Glomerular visceral epithelial cell (primary cell): Measurements from ENCODE around the gene CCDC120.

Source experiments
- DNase-seq: peaks from one replicate; pipeline ENCODE4 v3.0.0-alpha.2; 2016; ENCODE audit errors: extremely low spot score

Gene CCDC120

DNA sequence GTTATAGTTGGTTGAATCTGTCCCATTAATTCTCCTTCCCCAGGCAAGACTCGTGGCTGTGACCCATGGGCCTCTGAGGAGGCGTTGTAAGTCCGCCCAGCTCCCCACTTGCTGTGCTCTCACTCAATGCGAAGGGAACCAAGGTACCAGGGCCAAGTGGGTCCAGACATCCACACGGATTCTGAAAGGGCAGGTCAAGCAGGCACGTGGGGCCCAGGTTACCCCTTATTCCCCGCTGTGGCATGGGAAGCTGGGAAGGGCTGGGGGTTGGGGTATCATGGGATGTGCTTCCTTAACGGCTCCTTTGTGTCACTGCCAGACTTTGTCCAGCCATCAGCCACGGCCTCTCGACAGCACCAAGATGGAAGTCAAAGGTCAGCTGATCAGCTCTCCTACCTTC is 3.1 kb downstream of the CCDC120 start:
- no peak for DNase-seq

DNA sequence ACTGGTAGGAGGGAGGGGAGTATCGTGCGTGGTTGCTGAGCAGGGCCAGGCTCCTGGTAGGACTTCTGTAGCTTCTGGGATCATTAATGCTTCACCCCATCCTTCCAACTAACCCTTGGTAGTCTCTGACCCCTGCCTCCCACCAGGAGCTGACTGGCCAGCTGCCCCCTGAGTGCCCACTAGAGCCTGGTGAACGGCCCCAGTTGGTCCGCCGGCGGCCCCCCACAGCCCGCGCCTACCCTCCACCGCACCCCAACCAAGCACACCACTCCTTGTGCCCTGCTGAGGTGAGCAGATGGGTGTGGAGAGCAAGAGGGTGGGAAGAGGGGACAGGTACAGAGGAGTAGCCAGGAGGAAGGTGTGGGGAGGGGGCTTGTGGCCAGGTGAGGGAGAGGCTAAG is 4.9 kb downstream of the CCDC120 start:
- DNase-seq, result no peak

DNA sequence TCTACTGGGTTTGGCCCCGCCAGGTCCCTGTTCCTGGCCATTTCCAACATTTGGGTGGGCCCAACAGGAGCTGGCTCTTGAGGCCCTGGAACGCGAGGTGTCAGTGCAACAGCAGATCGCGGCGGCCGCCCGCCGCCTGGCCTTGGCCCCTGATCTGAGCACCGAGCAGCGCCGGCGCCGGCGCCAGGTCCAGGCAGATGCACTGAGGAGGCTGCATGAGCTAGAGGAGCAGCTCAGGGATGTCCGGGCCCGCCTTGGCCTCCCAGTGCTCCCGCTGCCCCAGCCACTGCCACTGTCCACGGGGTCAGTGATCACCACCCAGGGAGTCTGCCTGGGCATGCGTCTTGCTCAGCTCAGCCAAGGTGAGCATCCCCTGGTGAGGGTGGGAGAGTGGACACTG is 5.5 kb downstream of the CCDC120 start:
- no peak for DNase-seq

DNA sequence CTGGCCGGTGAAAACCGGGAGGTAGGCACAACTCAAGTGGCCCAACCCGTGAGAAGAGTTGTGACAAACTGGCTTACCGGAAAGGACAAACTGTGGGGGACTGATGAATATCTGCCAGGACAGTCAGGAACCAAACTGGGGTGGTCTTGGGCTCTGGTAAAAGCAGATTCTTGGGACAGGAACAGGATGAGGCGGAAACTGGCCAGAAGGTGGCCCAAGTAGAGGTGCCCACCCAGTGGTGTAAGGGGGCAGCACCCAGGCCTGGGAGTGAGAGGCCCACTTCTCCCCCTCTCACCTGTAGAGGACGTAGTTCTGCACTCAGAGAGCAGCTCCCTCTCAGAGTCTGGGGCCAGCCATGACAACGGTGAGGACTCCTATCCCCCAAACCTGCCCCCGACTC is 5.9 kb downstream of the CCDC120 start:
- DNase-seq, result no peak

DNA sequence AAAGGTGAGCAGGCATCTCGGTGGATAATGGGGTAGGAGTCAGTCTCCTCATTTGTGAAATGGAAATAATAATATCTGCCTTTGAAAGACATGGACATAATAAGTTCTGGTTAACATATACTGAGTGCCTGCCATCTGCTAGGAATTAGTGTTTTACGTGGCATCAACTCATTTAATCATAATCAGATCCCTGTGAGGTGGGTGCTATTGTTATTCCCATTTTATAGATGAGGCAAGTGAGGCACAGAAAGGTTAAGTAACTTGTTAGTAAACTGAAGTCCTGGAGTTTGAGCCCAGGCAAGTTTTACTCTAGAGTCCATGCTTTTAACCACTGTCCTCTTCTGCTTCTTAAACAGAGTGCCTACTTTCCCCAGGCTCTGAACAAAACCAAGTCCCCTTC is 7.5 kb downstream of the CCDC120 start:
- DNase-seq, result no peak

DNA sequence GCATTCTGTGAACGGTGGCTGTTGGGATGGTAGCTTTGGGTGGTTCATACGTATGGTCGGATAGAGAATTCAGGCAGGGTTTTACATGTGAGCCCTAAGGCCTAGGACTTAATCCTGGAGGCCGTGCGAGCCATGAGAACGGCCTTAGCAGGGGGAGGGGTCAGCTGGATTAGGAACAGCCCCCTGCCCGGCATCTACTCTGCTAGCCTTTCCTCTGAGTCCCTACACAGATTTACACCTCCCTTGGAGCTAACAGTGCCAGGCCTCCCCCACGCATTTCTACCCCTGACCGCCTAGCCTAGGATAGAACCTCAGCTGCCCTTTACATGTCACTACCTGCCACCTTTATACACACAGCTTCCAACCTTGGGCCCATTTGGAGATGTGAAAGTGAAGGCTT is 7.9 kb downstream of the CCDC120 start:
- no peak for DNase-seq

DNA sequence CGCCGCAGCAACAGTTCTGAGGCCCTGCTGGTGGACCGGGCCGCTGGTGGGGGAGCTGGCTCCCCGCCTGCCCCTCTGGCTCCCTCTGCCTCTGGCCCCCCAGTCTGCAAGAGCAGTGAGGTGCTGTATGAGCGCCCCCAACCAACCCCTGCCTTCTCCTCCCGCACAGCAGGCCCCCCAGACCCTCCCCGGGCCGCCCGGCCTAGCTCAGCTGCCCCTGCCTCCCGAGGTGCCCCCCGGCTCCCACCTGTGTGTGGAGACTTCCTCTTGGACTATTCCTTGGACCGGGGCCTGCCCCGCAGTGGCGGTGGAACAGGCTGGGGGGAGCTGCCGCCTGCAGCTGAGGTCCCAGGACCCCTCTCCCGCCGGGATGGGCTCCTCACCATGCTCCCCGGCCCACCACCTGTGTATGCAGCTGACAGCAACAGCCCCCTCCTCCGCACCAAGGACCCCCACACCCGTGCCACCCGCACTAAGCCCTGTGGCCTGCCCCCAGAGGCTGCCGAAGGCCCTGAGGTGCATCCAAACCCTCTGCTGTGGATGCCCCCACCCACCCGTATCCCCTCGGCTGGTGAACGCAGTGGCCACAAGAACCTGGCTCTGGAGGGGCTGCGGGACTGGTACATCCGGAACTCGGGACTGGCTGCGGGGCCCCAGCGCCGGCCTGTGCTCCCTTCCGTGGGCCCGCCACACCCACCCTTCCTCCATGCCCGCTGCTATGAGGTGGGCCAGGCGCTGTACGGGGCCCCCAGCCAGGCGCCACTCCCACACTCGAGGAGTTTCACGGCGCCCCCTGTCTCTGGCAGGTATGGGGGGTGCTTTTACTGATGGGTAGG is 8.7 kb downstream of the CCDC120 start:
- DNase-seq, result no peak

DNA sequence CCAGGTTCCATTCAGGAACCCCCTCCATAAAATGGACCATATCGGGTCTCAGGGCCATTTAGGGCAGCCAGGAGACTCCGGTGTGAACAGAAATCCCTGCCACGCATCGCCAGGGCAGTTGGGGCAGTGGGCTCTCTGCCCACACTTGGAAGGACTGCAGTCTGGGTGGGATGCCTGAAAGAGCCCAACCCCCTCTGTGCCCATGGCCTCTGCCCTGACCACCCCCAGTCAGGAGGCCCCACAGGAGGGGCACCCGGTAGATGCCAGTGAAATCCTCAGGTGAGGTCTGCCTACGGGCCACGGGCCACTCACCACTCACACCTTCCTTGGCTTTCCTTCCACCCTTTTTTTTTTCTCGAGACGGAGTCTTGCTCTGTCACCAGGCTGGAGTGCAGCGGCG is 10.2 kb downstream of the CCDC120 start:
- no peak for DNase-seq

DNA sequence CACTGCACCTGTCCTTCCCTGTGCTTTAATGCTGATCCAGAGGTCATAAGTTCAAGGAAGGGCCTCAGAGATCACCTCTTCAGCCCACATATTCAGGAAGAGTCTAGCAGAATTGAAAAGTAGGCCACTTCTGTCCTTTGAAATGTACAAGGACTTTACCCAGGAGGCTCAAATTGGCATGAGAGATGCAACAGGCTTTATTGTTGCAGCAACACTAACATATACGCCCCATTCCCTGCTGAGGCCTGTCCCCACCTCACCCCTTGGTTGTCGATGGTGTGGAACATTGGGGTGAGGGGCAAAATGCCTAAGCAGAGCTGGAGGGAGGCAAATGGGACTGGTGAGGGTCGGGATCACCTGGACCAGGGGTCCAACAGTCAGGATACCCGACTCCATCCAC is 12.2 kb downstream of the CCDC120 start:
- no peak for DNase-seq

DNA sequence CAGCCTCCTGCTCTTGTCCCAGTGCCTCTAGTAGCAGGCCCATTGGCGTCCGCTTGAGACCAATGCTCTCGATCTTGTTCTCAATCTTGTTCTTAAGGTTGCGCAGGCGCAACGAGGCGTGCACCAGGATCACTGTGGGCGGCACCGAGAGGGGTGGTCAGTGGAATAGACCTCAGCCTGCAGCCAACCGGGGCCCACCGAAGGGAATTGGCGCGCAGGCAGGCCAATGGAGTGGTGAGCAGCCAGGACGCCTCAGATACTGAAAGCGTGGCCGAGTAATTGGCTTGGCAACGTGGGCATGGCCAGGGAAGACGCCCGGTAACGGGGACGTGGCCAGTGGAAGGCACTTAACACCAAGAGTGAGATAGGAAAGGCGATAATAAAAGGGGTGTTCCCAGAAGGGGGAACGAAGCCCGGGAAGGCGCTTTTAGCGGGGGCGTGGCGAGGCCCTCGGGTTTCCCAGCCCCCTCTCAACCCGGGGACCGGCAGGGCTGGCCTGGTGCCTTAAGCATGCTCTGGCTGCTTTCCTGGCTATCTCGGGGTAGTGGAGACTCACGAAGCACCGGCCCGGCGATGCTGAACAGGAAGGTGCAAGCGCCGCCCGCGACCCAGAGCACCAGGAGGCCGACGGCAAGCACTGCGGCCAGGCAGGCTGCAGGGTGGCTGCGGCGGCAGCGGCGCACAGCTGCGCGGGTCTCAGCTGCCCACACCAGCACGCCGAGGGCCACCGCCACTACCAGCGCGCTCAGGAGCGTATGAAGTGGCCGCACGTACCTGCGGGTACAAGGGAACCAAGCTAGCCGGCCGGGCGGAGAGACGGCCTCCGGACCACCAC is 13.3 kb downstream of the CCDC120 start:
- DNase-seq, result no peak

DNA sequence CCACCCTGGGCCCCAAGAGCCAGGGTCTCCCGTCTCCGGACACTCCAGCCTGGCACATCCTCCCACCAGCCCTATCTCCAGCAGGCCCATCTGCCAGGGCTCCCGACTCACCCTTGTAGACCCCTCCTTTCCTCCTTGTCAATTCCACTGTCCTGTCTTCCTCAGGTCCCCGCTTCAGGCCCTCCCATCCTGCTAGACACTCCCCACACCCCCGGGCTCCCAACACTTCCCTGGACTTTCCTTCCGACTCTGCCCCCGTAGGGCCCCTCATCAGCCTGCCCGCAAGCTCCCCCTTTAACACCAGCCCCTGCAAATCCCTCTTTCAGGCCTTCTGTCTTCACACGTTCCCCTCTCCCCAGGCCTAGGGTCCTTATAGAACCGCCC is 13.9 kb downstream of the CCDC120 start:
- no peak for DNase-seq

DNA sequence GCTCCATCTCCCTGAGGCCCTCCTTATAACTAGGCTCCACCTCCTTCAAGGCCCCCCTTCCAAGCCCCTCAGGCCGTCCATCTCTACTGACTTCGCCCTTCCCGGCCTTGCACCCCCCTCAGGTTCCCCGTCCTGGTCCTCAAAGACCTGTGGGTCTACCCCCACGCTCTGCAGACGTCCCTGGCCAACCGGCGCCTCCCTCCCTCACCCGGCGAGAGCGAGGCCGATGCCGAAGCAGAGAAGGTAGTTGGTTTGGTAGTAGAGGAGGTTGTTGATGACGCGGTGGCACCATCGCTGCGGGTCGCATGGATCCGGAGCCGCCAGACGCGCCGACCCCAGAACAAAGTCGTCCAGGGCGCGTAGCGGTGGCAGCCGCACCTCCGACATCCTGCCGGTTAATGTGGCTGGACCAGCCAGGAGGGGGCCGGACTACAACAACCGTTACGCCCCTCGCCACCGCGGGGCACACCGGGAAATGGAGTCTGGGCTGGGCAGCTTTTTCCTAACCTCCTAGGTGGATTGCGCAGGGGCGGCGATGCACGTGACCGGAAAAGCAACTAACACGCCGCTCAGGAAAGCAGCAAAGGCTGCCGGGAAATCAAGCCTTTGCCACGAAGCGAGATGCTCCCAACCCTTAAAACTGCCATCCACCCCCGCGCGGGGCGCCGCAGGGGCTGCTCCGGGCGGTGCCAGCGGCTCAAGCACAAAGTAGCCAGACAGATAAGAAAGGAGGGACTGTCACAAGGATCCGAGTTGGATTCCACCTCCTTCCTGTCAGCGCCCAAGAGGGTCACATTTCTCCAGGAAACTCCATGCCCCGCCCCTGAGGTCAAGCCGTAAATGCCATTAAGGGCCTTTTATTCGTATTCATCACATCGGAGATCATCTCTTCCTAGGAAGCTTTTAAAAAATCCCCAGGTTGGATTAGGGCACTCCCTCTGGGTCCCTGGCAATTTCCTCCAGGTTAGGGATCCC is 15.1 kb downstream of the CCDC120 start, which contains the start of gene PRAF2:
Gene PRAF2, minus strand, starts transcription at position 402 of the 975 bp plus-strand sequence. Its CDS starts 15 bp downstream, at position 387.
- peak; percentile 87 for DNase-seq

DNA sequence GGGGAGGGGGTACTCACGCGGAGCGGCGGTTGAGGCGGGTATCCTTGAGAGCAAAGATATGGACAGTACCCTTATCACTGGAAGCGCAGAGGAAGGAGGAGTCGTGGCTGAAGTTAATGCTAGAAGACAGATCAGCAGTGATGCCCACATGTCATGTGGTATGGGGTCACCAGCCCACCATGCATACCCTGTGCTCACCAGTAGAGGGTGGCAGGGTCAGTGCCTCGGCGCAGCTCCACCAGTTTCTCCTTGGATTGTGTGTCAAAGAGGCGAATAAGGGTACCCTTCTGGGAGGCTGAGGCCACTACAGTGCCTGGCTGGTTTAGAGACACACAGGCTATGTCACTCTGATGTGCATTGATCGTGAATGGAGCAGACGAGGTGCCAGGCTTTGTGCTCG is 16.5 kb downstream of the CCDC120 start:
- no peak for DNase-seq

DNA sequence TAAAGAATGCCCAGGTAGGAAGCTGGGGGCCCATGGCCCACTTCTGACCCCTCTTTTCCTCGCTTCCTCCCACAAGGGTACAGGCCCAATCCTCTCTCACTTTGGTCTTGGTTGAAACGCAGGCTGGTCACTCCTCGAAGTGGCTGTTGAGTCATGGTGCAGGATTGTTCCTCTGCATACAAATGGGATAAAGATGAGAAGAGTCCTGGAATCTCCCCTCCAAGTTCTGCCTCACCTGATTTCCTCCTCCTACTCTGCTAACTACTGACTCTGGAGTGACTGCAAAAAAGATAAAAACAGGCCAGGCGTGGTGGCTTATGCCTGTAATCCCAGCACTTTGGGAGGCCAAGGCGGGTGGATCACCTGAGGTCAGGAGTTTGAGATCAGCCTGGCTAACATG is 19.1 kb downstream of the CCDC120 start:
- no peak for DNase-seq

DNA sequence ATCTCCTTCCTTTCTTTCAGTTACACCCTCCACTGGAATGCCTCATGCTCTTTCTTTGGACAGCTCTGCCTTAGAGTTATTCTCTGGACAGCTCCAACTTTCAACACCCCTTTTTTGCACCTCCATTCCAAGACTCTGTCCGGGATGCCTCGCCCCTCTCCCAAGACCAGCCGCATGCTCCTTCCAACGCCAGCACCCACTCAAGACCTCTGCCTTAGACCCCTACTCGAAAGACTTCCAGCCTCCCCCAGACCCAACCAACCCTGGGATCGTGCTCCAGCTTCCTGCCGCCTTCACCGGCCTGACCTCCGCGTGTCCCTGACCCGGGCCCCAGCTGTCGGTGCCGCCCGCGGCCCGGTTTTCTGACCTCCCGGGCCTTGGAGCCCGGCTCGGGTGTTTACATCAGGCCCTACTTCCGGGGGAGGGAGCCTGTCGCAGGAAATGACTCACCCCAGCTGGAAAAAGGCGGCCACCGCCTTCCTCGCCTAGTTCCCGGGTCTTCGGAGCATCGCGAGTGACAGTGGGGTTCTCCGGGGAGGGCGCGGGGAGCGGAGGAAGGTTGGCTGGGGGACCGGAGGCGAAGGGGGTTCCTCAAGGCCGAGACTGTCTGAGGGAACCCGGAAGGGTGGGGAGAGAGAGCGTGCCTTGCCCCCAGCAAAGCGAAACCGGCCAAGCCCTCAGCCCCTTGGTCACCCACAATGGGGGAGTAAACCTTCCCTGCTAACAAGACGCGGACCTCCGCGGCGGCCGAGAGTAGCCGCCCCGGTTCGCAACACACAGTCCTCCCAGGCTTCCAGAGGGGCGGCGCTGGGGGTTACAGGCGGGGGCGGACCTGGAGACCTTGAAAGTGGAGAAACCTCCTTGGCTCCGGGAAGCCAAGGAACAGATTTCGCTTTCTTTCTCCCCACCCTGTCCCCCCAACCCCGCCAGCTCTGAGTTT is 21.0 kb downstream of the CCDC120 start, which contains the start of gene WDR45:
Gene WDR45, minus strand, starts transcription at position 399 of the 940 bp plus-strand sequence. CDS start 1,792 bp downstream, outside the sequence.
- DNase-seq, result peak; percentile 66

DNA sequence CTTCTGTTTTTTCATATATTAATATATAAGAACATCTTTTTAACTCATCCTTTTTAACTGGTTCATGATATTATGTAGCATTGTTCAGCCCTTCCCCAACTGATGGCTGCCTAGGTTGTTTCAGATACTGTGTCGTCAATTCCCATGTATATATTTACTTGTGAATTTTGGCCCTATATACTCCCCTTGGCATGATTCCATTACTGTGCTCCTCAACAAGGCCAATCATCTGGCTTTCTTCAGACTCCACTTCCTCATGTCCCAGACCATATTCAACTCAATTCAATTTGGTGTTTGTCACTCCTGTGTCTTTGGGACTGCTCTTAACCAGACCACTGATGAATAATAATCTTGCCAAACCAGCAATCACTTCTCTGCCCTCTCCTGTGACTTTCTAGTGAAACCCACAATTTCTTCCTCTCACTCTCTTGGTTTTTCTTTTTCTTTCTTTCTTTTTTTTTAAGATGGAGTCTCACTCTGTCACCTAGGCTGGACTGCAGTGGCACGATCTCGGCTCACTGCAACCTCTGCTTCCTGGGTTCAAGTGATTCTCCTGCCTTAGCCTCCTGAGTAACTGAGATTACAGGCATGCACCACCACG is 23.6 kb downstream of the CCDC120 start:
- DNase-seq, result no peak

DNA sequence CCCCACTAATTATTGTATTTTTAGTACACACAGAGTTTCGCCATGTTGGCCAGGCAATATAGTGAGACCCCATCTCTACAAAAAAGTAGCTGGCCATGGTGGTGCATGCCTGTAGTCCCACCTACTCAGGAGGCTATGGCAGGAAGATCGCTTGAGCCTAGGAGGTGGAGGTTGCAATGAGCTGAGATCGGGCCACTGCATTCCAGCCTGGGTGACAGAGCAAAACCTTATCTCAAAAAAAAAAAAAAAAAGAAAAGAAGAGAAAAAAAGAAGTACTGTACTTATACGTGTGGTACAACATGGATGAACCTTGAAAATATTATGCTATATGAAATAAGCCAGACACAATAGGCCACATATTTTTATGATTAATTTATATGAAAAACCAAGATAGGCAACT is 30.8 kb downstream of the CCDC120 start:
- no peak for DNase-seq

DNA sequence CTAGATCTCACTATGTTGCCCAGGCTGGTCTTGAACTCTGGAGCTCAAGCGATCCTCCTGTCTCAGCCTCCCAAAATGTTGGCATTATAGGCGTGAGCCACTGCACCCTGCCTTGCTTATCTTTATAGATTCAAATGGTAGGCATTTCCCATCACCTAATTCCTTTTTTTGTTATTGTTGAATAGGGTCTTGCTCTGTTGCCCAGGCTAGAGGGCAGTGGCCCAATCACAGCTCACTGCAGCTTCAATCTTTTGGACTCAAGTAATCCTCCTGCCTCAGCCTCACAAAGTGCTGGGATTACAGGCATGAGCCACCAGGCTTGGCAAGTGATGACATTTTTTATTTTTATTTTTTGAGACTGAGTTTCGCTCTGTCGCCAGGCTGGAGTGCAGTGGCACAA is 37.6 kb downstream of the CCDC120 start:
- no peak for DNase-seq

DNA sequence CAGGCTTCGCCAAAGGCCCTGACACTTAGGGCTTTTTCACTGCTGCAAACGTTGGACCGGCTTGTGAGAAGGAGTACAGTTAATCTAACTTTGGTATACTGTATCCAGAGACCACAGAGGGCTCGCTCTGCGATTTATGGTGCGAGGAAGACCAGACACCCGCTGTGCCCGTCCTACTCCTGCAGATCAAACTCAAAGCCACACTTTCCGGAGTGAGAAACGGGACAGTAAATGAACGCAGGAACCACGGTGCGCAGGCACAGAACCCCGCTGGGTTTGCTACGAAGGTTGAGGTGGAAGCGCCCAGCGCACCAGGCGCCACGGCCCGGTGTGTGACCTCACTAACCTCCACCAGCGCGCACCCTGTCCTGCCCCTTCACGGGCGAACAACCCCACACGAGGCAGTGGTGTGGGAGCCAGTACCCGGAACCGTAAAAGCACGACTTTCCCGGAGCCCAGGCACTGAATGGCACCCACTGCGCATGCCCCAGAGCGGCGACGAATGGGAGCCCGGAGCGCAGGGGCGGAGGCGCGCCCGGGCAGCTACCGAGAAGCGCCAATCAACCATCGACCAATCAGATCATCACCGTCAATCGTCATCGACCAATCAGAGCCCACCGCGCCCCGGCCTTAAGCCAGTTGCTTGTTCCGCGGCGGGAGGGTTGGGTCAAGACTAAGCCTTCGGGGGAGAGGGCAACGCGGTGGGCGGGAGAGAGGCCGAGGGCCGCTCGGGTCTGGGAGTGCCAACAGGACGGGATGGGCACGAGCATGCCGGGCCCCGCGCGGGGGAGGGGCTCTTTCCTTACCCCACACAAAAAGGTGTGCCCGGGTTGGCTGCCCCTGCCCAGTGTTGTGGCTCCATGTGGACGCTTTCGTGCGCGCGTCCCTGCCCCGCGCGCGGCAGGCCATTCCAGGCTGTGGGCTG is 42.2 kb downstream of the CCDC120 start:
- peak; percentile 93 for DNase-seq
